ENCODE results near the gene SERPINE2.
"Not testable (repeated sequence)": the region's sequence is repeated elsewhere in the genome, so short reads cannot be mapped to it uniquely, and the experiment has no call there.

SERPINE2 gene

GRCh38 chr2:224009605-224010315, 29.3 kb downstream of the SERPINE2 start:
- DNase-seq = no peak

GRCh38 chr2:224008702-224009261, 30.3 kb downstream of the SERPINE2 start:
- no peak for DNase-seq

- DNase-seq = peak; percentile 10
These were observed 34.9 kb downstream of the SERPINE2 start for GRCh38 chr2:224004105-224004695.

- DNase-seq = not testable (repeated sequence)
These were observed 38.4 kb downstream of the SERPINE2 start for GRCh38 chr2:224000662-224001061.

GRCh38 chr2:223999862-224000261, 39.2 kb downstream of the SERPINE2 start:
- DNase-seq = no peak

GRCh38 chr2:223998948-223999347, 40.1 kb downstream of the SERPINE2 start:
- no peak for DNase-seq

- DNase-seq = no peak
These were observed 41.1 kb downstream of the SERPINE2 start for GRCh38 chr2:223997938-223998337.

- DNase-seq = no peak
These were observed 42.7 kb downstream of the SERPINE2 start for GRCh38 chr2:223996391-223996790.

- DNase-seq = peak; percentile 15
These were observed 43.5 kb downstream of the SERPINE2 start for GRCh38 chr2:223995569-223995968.

- no peak for DNase-seq
These were observed 44.4 kb downstream of the SERPINE2 start for GRCh38 chr2:223994562-223995162.

- DNase-seq = peak; percentile 71
These were observed 45.4 kb downstream of the SERPINE2 start for GRCh38 chr2:223993634-223994232.

- no peak for DNase-seq
These were observed 47.5 kb downstream of the SERPINE2 start for GRCh38 chr2:223991611-223992010.

GRCh38 chr2:223989856-223990232, 49.2 kb downstream of the SERPINE2 start:
- no peak for DNase-seq

GRCh38 chr2:223989206-223989855, 49.8 kb downstream of the SERPINE2 start:
- DNase-seq = no peak

GRCh38 chr2:223981241-223981640, 57.8 kb downstream of the SERPINE2 start:
- no peak for DNase-seq

- DNase-seq = no peak
These were observed 58.3 kb downstream of the SERPINE2 start for GRCh38 chr2:223980803-223981202.

GRCh38 chr2:223980397-223980735, 58.7 kb downstream of the SERPINE2 start:
- DNase-seq = no peak

GRCh38 chr2:223979730-223980396, 59.2 kb downstream of the SERPINE2 start:
- no peak for DNase-seq

- DNase-seq = no peak
These were observed 60.6 kb downstream of the SERPINE2 start for GRCh38 chr2:223978451-223978850.

GRCh38 chr2:223976635-223977226, 62.4 kb downstream of the SERPINE2 start:
- no peak for DNase-seq

GRCh38 chr2:223973606-223974005, 65.5 kb downstream of the SERPINE2 start:
- DNase-seq = no peak

GRCh38 chr2:223972656-223973102, 66.4 kb downstream of the SERPINE2 start:
- DNase-seq = no peak
